Activated T-helper 1 cell treated with anti-CD3 and anti-CD28 coated beads, Interleukin-2, amount 50 U/mL, for 16 hours (primary cell): ENCODE measurements around the gene MT3.
"Not testable (repeated sequence)": the region's sequence is repeated elsewhere in the genome, so short reads cannot be mapped to it uniquely, and the experiment has no call there.

ENCODE experiments used
- DNase-seq, 2 donors: peaks; one replicate each; pipeline ENCODE4 v3.0.0-alpha.2; 2020; ENCODE audit warnings: low read depth in 1 of 2, low spot score in 1 of 2

The MT3 gene

DNA sequence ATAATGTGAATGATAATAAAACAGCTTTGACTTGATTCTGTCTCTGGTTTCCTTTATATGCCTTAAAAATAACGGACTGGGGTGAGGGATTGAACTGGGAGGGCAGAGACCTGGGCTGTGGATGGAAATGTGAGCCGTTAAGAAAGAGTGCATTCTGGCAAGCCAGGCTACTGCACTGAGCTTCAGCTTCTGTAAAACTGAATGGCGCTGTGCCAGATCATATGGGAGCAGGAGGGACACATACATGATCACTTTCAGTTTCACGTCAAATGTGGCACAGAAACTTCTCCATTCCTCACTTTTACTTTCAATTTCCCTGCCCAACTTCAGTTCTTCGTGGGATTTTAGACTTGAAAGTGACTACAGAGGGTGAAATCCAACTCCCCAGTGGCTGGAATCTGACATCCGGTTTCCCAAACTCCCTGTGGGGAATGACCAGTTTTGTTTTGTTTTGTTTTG, 20.2 kb downstream of the MT3 start:
- DNase-seq = peak; percentile 17 to 54

DNA sequence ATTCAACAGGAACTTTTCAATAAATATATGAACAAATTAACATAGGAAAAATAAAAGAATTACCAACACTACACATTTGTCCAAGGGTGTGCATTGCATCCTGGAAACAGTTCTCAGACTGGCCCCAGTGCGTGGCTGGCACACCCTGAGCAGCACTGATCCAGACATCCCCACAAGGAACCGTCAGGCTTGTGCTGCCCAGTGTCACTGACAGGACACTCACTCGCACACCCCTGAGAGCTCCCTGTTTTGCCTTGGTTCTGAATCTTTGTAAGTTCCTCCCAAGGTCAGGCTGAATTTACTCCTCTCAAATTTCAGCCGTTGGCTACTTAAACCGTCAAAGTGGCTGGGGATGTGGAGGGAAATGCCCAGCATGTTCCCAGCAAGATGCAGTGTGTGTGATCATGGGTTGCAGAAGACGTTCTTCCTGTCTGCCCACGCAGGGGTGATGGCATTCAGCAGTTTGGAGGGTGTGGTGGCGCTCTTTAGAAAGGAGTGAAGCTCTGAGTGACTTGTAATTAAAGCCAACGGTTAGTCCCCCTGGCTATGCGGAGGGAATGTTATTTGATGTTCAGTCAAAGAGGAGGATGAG, 20.8 kb downstream of the MT3 start:
- DNase-seq = peak in 1 of 2 donors; percentile 45

DNA sequence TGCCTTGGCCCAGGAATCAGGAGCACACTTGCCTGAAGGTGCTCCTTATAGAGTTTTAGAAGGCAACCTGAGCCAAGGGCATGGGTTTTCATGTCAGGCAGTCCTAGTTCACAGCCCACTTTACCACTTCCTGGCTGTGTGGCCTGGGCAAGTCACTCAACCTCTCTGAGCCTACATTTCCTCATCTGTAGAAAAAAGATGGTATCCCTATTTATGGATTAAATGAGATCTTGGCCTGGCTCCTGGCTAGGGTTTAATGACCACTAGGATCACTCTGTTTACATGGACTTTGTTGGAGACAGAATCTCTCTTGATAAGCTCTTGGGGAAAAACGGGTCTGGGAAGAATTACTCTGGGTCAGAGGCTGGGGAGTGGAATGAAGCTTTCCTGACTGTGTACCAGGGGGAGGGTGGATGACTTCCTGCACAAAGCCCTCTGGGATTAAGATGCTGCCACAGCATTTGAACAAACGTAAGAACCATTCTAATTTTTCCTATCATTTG, 21.3 kb downstream of the MT3 start:
- no peak for DNase-seq

DNA sequence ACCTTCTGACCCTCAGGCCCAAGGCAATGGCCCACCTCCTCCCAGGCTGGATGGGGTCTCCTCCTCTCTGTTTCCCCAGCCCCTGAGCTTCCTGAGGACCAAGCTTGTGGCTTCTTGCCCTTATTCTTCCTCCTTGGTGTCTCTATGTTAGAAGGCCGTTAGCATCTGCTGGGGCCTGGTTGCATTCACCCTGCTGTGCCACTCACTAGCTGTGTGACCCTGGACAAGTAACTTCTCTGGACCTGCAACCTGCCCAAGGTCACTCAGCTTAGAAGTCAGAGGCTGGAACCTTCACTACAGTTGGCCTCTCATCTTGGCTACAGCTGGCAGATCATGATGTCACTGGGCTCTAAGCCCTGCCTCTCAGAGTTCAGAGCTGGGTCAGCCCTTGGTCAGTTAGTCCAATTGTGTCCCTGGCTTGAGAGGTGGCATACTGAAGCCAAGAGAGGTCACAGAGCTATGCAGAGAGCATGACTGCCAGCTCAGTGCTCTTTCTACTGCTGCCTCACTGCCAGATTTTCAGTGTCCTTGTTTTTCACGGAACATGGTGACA, 22.0 kb downstream of the MT3 start:
- DNase-seq = no peak

DNA sequence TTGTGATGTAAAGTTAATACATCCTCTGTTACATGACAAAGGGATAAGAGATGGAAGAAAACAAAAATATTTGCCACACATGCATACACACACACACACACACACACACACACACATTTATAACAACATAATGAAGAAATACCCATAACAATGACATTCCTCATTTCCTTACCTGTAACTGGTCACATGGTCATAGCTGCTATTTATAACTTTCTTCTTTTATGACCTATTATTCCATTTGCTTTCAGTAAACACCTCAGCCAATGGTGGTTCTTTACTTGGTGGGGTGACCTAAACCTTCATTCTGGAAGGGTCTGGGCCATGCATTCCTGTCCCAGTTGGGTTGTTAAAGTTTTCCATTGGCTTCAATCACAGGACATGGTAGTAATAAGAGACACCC, 24.4 kb downstream of the MT3 start:
- DNase-seq = no peak

DNA sequence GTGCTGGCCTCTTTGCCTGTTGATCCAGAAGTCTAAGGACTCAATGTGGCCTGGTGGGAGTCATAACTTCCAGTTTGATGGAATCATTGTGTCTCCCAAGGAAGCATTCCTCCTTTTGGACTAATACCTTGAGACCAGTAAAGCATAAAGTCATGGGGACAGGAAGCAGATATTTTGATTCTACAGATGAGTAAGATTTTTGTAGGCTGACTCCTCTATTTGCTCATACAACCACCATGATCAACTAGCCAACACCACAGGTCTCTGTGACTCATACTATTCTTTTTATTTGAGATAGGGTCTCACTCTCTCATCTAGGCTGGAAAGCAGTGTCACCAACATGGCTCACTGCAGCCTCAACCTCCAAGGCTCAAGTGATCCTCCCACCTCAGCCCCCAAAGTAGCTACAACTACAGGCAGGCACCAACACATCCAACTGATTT, 25.2 kb downstream of the MT3 start:
- no peak for DNase-seq

DNA sequence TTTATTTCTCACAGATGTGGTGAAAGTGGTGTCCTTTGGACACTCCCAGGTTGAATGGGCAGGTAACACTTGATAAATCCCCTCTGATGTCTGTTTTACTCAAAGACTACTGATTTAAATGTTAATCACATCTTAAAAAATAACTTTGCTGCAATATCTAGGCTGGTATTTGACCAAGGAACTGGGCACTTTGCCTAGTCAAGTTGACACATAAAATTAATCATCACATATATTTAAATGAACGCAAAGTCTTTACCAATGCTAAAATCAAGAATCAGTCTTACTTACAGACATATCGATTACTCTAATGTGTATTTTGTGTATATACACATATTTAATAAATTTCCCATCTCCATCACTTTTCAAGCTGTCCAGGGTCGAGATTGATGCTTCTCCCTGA, 26.0 kb downstream of the MT3 start:
- no peak for DNase-seq

DNA sequence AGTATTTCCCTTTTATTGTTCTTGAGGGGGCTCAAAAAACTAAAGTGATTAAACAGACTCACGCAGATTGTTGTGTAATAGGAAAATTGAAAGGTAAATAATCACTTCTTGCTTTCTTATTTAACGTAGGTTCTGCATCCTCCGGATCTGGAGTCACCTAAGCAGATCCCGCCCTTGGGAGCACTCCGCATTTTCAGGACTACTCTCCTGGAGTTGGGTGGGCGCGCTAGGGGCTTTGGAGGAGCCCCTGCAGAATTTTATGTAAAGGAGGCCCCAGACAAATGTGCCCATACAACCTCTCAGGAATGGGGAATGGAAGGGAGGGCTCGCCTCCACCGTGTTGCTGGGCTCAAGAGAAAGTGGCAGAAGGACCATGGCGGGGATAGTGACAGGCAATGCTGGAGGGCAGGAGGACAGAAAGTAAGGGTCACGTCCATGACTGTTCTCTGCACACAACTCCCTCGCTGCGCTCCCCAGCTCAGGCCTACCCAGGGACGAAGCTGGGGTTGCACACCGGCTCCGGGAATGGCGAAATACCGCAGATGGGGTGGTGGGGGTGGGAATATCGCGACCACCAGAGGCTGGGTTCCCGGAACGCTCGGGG, 27.4 kb downstream of the MT3 start:
- no peak for DNase-seq

DNA sequence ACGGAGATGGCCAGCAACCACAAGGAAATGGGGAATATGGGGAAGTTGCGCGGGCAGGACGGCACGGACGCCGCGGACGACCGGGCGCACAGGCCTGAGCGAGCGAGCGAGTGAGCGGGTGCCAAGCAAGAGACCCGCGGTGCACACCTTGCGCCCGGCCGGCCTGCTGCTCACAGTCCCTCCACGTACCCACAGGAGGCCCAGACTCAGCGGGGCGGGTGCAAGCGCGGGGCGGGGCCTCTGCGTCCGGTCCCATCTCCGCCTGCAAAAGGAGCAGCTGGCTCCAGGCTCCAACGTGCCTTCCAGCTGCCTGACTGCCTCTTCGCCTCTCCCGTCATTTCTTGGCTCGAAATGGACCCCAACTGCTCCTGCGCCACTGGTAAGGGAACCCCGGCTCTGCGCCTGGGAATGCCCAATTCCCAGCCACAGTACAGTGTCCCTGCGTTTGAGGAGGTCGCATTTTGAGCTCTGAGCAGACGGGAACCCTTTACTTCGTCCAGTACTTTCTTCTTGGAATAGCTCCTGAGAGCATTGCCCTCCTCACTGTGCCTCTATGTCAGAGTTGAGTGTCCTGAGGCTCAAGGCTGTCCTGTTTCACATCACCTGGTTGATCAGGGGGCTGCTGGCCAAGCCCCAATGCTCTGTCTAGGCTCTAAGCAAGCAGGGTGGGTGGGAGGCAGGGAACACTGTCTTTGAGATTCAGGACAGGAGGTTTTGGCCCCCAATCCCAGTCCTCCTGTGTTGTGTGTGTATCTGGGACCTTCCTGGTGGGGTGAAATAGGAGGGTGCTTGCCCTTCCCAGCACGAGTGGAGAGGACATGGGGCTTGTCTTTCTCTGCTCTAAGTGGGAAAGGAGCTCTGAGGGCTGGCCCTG, 28.1 kb downstream of the MT3 start:
- DNase-seq = no peak

DNA sequence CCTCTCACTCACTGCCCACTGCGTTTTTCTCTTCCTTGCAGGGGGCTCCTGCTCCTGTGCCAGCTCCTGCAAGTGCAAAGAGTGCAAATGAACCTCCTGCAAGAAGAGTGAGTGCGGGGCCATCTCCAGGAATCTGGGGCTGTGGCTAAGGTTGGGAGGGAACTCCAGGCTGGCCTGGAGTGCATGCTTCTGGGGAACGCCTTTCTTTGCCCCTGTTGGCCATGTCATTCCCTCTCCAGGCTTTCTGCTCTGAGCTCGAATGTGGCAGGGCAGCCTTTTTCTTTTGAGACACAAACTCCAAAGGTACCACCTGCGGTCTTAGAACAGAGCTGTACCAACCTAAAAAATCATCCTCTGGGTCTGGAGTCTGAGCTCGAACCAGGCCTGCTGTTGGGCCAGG, 28.8 kb downstream of the MT3 start:
- DNase-seq = no peak

DNA sequence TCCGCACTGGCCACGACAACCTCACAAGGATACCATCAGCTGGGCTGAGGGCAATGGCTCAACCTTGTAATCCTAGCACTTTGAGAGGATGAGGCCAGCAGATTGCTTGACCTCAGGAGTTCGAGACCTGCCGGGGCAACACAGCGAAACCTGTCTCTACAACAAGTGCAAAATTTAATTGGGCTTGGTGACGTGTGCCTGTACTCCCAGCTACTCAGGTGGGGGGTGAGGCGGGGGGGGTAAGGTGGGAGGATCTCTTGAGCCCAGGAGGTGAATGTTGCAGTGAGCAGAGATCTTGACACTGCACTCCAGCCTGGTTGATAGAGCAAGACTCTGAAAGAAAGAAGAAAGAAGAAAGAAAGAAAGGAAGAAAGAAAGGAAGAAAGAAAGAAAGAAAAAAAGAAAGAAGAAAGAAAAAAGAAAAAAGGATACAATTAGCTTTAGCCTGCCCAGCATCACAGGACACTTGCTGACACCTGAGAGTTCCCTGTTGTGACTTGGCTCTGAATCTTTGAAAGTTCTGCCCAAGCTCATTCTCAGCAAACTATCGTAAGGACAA, 31.1 kb downstream of the MT3 start:
- no peak for DNase-seq

DNA sequence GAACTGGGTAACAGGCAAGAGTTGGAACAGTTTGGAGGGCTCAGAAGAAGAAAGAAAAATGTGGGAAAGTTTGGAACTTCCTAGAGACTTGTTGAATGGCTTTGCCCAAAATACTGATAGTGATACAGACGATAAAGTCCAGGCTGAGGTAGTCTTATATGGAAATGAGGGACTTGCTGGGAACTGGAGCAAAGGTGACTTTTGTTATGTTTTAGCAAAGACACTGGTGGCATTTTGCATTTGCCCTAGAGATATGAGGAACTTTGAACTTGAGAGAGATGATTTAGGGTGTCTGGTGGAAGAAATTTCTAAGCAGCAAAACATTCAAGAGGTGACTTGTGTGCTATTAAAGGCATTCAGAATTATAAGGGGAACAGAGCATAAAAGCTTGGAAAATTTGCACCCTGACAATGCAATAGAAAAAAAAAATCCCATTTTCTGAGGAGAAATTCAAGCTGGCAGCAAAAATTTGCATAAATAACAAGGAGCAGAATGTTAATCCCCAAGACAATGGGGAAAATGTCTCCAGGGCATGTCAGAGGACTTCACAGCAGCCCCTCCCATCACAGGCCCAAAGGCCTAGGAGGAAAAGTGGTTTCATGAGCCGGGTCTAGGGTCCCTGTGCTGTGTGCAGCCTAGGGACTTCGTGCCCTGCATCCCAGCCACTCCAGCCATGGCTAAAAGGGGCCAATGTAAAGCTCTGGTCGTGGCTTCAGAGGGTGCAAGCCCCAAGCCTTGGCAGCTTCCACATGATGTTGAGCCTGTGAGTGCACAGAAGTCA, 32.5 kb downstream of the MT3 start:
- DNase-seq = not testable (repeated sequence)

DNA sequence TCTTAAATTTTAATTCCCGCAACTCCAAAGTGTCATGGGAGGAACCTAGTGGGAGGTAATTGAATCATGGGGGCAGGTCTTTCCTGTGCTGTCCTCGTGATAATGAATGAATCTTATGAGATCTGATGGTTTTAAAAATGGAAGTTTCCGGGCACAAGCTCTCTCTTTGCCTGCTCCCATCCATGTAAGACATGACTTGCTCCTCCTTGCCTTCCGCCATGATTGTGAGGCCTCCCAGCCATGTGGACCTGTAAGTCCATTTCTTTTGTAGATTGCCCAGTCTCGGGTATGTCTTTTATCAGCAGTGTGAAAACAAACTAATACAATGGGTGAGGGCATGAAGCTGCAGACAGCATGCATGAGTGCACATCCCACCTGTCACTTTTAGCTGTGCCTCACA, 33.9 kb downstream of the MT3 start:
- not testable (repeated sequence) for DNase-seq

DNA sequence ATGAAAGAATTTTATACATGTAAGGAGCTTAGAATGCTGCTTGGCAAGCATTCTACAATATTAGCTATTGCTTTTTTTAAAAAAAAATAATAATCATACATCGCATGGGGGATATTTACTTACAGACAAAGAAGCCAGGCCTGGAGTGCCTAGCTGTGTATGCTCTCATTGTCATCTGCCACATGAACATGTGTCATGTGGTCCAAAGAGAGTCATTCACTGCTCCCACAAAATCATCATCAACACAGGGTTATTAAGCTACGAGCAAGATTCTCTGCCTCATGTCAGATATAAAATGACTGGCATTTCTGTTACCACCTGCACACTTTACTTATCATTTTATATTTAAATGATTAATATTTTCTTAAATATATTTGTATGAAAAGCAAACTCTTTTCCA, 34.3 kb downstream of the MT3 start:
- DNase-seq = no peak

DNA sequence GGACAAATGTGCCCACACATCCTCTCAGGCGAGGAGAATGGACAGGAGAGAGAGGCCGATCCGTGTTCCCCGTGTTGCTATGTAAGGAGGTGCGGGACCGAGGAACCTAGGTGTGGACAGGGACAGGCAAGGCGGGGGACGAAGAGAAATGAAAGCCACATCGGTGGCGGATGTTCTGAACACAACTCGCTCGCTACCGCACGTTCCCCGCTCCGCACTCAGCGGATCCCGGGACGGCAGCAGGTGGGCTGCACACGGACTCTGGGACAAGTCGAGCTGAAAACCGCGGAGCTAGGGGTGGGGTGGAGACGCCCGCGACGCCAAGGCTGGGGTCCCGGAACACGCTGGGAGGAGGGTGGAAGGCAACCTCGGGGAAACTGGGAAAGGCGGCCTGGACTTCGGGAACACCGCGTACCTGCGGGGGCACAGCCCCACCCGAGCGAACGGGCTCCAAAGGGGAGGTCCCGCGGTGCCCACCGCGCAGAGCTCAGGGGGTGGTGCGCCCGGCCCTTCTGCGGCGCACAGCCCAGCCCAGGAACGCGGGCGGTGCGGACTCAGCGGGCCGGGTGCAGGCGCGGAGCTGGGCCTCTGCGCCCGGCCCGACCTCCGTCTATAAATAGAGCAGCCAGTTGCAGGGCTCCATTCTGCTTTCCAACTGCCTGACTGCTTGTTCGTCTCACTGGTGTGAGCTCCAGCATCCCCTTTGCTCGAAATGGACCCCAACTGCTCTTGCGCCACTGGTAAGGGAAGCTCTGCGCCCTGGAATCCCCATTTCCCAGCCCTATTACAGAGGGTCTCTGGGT, 36.0 kb downstream of the MT3 start, which contains the start of gene MT1E:
MT1E (plus strand) TSS at position 642 of the 803 bp plus-strand sequence; CDS start at position 713, 71 bp downstream.
- peak in 1 of 2 donors; percentile 16 for DNase-seq

DNA sequence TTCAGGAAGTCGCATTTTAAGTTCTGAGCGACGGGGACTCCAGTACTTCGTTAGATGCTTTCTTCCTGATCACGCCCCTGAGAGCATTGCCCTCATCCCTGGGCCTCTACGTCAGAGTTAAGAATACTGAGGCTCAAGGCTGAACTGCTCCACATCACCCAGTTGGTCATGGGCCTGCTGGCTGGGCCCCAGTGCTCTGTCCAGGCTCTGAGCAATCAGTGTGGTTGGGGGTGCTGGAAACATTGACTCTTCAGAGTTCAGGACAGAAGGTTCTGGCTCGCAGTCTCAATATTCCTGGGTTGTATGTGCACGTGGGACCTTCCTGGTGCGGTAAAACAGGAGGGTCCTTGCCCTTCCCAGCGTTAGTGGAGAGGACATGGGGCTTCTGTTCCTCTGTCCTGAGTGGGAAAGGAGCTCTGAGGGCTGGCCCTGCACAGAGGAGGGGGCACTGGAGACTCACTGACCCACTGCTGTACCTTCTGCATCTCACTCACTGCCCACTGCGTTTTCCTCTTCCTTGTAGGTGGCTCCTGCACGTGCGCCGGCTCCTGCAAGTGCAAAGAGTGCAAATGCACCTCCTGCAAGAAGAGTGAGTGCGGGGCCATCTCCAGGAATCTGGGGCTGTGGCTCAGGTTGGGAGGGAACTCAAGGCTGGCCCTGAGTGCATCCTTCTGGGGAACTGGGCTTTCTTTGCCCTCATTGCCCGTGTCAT, 36.8 kb downstream of the MT3 start:
- DNase-seq = no peak

DNA sequence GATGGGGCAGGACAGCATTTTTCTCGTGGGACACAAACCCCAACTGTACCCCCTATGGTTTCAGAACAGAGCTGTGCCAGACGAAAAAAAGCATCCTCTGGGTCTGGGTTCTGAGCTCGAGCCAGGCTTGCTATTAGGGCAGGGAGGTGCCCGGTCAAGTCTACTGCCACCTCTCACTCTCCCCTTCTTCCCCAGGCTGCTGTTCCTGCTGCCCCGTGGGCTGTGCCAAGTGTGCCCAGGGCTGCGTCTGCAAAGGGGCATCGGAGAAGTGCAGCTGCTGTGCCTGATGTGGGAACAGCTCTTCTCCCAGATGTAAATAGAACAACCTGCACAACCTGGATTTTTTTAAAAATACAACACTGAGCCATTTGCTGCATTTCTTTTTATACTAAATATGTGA, 37.4 kb downstream of the MT3 start:
- DNase-seq = no peak

DNA sequence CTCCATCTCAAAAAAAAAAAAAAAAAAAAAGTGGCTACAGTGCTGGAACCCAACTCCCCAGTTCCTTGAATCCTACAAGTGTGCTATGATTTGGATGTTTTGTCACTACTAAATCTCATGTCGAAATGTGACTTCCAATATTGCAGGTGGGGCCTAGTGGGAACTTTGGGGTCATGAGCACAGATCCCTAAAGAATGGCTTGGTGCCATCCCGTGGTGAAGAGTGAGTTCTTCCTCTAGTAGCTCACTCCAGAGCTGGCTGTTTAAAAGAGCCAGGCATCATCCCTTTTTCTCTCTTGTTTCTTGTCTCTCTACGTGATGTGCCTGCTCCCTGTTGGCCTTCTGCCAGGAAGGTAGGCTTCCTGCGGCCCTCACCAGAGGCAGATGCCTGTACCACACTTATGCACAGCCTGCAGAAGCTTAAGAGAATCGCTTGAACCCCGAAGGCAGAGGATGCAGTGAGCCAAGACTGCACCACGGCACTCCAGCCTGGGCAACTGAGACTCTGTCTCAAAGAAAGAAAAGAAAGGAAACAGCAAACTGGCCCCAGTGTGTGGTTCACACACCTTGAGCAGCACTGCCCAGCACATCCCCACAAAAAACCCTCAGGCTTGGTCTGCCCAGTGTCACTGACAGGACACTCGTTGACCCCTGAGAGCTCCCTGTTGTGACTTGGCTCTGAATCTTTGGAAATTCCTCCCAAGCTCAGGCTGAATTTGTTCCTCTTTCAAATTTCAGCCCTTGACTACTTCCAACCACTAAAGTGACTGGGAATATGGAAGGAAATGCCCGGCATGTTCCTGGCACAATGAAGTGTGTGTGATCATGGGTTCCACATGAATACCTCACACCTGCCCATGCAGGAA, 39.4 kb downstream of the MT3 start:
- DNase-seq = no peak
